Measurements from ENCODE around the gene GPR17. TPM values are rescaled to one million over a fixed set of nuclear protein-coding genes. Genes with fewer than 3 reads are reported as not detected.
A peak's percentile ranks its signal among the peaks of the same experiment; 100 is the strongest.

Gene GPR17, protein sequence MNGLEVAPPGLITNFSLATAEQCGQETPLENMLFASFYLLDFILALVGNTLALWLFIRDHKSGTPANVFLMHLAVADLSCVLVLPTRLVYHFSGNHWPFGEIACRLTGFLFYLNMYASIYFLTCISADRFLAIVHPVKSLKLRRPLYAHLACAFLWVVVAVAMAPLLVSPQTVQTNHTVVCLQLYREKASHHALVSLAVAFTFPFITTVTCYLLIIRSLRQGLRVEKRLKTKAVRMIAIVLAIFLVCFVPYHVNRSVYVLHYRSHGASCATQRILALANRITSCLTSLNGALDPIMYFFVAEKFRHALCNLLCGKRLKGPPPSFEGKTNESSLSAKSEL
- total RNA-seq, result not detected
- not detected for polyA plus RNA-seq

DNA sequence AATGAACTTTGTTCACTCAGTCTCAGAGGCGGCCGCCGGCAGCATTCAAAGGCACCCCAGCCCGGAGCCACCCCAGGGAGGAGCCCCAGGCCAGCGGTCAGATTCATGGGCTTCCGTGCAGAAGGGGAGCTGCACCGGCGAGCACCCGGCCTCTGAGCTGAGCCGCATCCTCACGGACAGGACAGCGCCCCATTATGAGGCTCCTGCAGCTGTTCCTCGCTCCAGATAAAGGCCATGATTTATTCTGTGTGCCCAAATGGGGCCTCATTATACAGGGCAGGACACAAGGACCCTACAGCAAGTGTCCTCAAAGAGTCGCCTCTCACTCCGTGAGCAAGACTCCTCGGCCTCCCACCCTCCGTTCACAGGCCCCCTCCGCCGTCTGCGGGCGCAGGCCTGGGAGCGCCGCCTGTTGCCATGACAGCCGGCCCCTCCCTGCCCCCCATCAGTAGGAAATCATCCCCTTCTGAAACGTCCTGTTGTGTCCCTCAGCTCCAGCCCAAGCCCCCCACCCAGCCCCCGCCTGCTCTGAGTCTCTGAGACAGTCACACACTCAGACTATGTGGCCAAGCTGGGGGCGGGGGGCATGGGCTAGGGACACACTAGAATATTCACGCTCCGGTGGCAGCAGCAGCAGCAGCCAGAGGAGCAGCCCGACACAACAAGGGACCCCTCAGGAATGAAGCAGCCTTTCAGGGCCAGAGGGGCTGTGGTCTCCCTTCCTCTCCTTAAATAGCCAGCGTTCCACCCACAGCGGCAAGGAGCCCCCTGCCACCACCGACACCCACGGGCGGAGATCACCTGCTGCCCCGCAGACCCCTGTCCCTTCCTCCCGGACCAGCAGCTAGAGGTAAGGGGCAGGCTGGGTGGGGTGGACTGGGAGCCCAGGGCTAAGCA is at the start of gene GPR17:
GPR17 (plus strand) TSS at position 759 of the 897 bp plus-strand sequence. CDS start 4,583 bp downstream, outside the sequence.
- Mint-ChIP-seq H3K9me3 (no peaks in the 10 kb centered on the region), H3K4me3 (no peak within 1 kb of the TSS), H3K27me3 (no peaks in the 10 kb centered on the region), H3K27ac (peak within 1 kb of the TSS in 4 of 7 donors; percentile 12 to 47 (median 43)), H3K4me1 (peaks cover 13 to 43% (median 26%) of the 10 kb centered on the region in 4 donors), H3K36me3 (no peaks in the 10 kb centered on the region)
- no peaks in the 10 kb centered on the region for H3K9me3 ChIP-seq (ENCODE audit: control insufficient read depth in 1 of 2, low read length in 2 of 2)
- ChIA-PET POLR2A (ENCODE audit: partially characterized antibody) (no interaction called here), CTCF (ENCODE audit: partially characterized antibody) (interaction anchor here (2.9 kb wide), 1 partner anchor 54 kb away, joined by 6 read pairs; no protein-coding TSS in a partner anchor)
- intact Hi-C loops (cut with micrococcal nuclease), result loop anchor here (10.0 kb wide), 1 partner anchor 301 kb away; no protein-coding TSS in a partner anchor
- no peak within 1 kb of the TSS for H3K27ac ChIP-seq (ENCODE audit: low read depth, low read length)
- peak in 1 of 5 donors; percentile 12 for DNase-seq
- H3K4me3 ChIP-seq (ENCODE audit: low read length in 2 of 2), result no peak within 1 kb of the TSS
- no peaks in the 10 kb centered on the region for H3K36me3 ChIP-seq (ENCODE audit: insufficient read depth, low read length)
- peaks cover 23% of the 10 kb centered on the region for H3K4me1 ChIP-seq (ENCODE audit: insufficient read depth, low read length)
- no peaks in the 10 kb centered on the region for H3K27me3 ChIP-seq (ENCODE audit: insufficient read depth, low read length)

DNA sequence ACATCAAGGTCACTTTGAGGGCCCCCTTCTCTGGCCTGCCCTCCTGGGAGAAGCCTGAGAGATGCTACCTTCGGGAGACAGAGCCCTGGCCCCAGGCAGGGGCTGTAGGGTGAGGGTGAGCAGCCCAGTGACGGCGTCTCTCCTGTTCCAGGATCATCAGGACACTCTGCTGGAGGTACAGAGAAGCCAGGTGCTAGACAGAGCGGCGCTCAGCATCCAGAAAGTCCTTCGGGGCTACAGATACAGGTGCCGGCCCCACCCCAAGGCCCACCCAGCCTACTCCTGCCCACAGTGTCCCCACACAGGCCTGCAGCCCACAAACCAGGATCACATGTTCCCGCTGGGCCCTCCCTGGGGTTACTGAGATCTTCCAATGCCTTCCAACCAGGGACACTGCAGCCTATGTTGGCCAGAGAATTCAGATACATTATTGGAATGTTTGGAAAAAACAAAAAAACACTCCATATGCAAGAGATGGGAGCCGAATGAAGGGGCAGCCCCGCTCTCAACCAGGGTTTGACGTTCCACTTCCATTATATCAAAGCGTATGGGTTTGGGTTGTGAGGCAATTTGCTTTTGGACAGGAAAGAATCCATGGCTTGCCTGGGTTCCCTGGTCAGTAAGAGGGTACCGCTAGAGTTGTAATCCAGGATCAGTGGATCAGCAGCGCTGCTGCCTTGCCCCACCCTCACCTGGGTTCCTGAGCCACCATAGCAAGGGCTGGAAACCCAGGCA is 49.5 kb upstream of the GPR17 start:
- intact Hi-C loops (cut with micrococcal nuclease), result no loop called here
- H3K4me3 Mint-ChIP-seq, result no peak overlapping the region
- CTCF ChIA-PET (ENCODE audit: partially characterized antibody), result no interaction called here

DNA sequence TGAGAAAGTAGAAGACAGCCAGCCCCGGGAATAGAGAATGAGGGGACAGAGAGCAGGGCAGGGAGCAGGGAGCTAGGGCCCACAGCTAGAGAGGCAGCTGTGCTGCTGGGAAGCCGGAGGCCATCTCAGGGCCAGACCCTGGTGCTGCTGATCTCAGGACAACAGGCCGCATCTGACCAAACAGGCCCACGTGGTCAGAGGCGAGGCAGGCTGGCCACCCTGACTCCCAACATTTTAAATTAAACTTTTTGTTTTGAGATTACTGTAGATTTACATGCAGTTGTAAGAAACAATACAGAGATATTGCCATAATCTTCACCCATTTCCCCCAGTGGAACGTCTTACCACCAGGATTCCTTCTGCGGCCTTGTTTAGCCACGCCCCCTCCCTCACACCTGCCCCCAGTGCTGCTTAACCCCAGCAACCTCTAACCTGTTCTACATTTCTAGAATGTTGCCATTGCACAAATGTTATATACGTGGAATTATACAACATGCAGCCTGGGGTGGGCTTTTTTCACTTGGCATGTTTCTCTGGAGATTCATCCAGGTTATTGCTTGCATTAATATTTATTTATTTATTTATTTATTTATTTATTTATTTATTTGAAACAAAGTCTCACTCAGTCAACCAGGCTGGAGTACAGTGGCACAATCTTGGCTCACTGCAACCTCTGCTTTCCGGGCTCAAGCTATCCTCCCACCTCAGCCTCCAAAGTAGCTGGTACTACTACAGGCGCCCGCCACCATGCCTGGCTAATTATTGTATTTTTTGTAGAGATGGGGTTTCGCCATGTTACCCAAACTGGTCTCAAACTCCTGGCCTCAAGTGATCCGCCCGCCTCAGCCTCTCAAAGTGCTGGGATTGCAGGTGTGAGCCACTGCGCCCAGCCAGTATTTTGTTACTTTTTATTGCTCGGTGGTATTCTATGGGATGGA is 48.6 kb upstream of the GPR17 start:
- Histone ChIP-seq H3K4me3 (ENCODE audit: low read length in 2 of 2) (no peak overlapping the region), H3K36me3 (ENCODE audit: insufficient read depth, low read length) (no peaks in the 10 kb centered on the region), H3K9me3 (ENCODE audit: control insufficient read depth in 1 of 2, low read length in 2 of 2) (no peaks in the 10 kb centered on the region), H3K27ac (ENCODE audit: low read depth, low read length) (no peak overlapping the region), H3K4me1 (ENCODE audit: insufficient read depth, low read length) (no peaks in the 10 kb centered on the region), H3K27me3 (ENCODE audit: insufficient read depth, low read length) (no peaks in the 10 kb centered on the region)
- H3K4me3 Mint-ChIP-seq, result no peak overlapping the region
- peak overlapping the region in 1 of 7 donors; percentile 51 for H3K27ac Mint-ChIP-seq
- intact Hi-C loops (cut with micrococcal nuclease), result no loop called here
- H3K27me3 Mint-ChIP-seq, result peaks cover 0 to 5% of the 10 kb centered on the region in 2 donors
- POLR2A ChIA-PET (ENCODE audit: partially characterized antibody), result no interaction called here
- H3K36me3 Mint-ChIP-seq, result no peaks in the 10 kb centered on the region
- H3K9me3 Mint-ChIP-seq, result no peaks in the 10 kb centered on the region
- H3K4me1 Mint-ChIP-seq, result peaks cover 0 to 10% (median 2%) of the 10 kb centered on the region in 4 donors
- CTCF ChIA-PET (ENCODE audit: partially characterized antibody), result no interaction called here
- no peak for DNase-seq

More for the DNA sequence above, 49.5 kb upstream of the GPR17 start:
- Histone ChIP-seq H3K4me1 (ENCODE audit: insufficient read depth, low read length) (no peaks in the 10 kb centered on the region), H3K27ac (ENCODE audit: low read depth, low read length) (no peak overlapping the region), H3K9me3 (ENCODE audit: control insufficient read depth in 1 of 2, low read length in 2 of 2) (no peaks in the 10 kb centered on the region), H3K36me3 (ENCODE audit: insufficient read depth, low read length) (no peaks in the 10 kb centered on the region), H3K27me3 (ENCODE audit: insufficient read depth, low read length) (no peaks in the 10 kb centered on the region), H3K4me3 (ENCODE audit: low read length in 2 of 2) (no peak overlapping the region)
- peaks cover 0 to 5% of the 10 kb centered on the region in 2 donors for H3K27me3 Mint-ChIP-seq
- no peaks in the 10 kb centered on the region for H3K9me3 Mint-ChIP-seq
- H3K36me3 Mint-ChIP-seq, result no peaks in the 10 kb centered on the region
- no peak for DNase-seq
- POLR2A ChIA-PET (ENCODE audit: partially characterized antibody), result no interaction called here
- H3K4me1 Mint-ChIP-seq, result peaks cover 0 to 10% (median 2%) of the 10 kb centered on the region in 4 donors
- peak overlapping the region in 1 of 7 donors; percentile 51 for H3K27ac Mint-ChIP-seq

DNA sequence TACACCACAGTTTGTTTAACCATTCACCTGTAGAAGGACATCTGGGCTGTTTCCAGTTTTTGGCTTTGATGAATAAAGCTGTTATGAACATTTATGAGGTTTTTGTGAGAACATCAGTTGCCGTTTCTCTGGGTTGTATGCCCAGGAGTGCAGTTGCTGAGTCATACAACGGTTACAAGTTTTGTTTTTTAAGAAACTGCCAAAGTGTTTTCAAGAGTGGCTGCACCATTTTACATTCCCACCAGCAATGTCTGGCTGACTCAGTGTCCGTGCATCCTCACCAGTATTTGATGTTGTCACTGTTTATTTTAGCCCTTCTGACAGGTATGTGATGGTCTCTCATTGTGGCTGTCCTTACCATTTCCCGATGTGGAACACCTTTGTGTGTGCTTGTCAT is 48.0 kb upstream of the GPR17 start:
- intact Hi-C loops (cut with micrococcal nuclease), result no loop called here
- Mint-ChIP-seq H3K27me3 (peaks cover under 1 to 5% of the 10 kb centered on the region in 2 donors), H3K27ac (no peak overlapping the region), H3K4me3 (no peak overlapping the region), H3K4me1 (peaks cover 0 to 10% (median 2%) of the 10 kb centered on the region in 4 donors), H3K36me3 (no peaks in the 10 kb centered on the region), H3K9me3 (peaks cover 0 to under 1% (median 0%) of the 10 kb centered on the region in 8 donors)
- Histone ChIP-seq H3K4me3 (ENCODE audit: low read length in 2 of 2) (no peak overlapping the region), H3K27ac (ENCODE audit: low read depth, low read length) (no peak overlapping the region), H3K36me3 (ENCODE audit: insufficient read depth, low read length) (no peaks in the 10 kb centered on the region), H3K27me3 (ENCODE audit: insufficient read depth, low read length) (no peaks in the 10 kb centered on the region), H3K4me1 (ENCODE audit: insufficient read depth, low read length) (no peaks in the 10 kb centered on the region), H3K9me3 (ENCODE audit: control insufficient read depth in 1 of 2, low read length in 2 of 2) (no peaks in the 10 kb centered on the region)
- POLR2A ChIA-PET (ENCODE audit: partially characterized antibody), result no interaction called here
- no peak for DNase-seq
- CTCF ChIA-PET (ENCODE audit: partially characterized antibody), result no interaction called here

DNA sequence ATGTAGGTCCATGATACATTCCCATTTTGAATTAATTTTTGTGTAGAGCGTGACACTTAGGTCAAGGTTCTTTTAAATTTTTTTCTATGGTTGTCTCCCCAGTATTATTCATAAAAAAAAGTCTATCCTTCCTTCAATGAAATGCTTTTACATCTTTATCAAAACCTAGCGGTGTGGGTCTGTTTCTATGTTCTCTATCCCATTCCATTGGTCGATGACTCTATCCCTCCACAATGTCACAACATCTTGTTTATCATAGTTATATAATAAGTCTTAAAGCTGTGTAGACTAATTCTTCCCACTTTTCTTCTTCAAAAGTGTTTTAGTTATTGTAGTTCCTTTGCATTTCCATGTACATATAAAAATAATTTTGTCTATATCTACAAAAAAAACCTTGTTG is 47.2 kb upstream of the GPR17 start:
- CTCF ChIA-PET (ENCODE audit: partially characterized antibody), result no interaction called here
- Histone ChIP-seq H3K27ac (ENCODE audit: low read depth, low read length) (no peak overlapping the region), H3K9me3 (ENCODE audit: control insufficient read depth in 1 of 2, low read length in 2 of 2) (no peaks in the 10 kb centered on the region), H3K4me3 (ENCODE audit: low read length in 2 of 2) (no peak overlapping the region), H3K36me3 (ENCODE audit: insufficient read depth, low read length) (no peaks in the 10 kb centered on the region), H3K4me1 (ENCODE audit: insufficient read depth, low read length) (no peaks in the 10 kb centered on the region), H3K27me3 (ENCODE audit: insufficient read depth, low read length) (no peaks in the 10 kb centered on the region)
- no peak for DNase-seq
- no peaks in the 10 kb centered on the region for H3K36me3 Mint-ChIP-seq
- intact Hi-C loops (cut with micrococcal nuclease), result no loop called here
- H3K4me3 Mint-ChIP-seq, result no peak overlapping the region
- peaks cover 0 to 10% (median 2%) of the 10 kb centered on the region in 4 donors for H3K4me1 Mint-ChIP-seq
- POLR2A ChIA-PET (ENCODE audit: partially characterized antibody), result interaction anchor here (0.6 kb wide), 1 partner anchor 39 kb away, joined by 3 read pairs; no protein-coding TSS in a partner anchor
- no peak overlapping the region for H3K27ac Mint-ChIP-seq
- H3K27me3 Mint-ChIP-seq, result peaks cover 1 to 5% of the 10 kb centered on the region in 2 donors
- H3K9me3 Mint-ChIP-seq, result peaks cover 0 to 4% (median 0%) of the 10 kb centered on the region in 8 donors

DNA sequence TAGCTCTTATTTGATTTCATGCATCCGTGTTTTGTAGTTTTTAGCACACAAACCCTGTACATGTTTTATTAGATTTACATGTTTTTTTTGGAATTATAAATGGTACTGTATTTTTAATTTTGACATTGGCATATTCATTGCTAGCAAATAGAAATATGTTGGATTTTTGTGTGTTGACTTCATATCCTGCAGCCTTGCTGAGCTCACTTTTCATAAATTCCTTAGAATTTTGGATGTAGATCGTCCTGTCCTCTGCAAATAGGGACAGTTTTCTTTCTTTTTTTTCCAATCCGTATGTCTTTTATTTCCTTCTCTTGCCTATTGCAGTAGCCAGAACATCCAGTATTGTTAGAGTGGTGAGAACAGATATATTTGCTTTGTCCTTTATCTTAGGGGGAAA is 46.7 kb upstream of the GPR17 start:
- ChIA-PET CTCF (ENCODE audit: partially characterized antibody) (interaction anchor here (1.0 kb wide), 1 partner anchor 8 kb away, joined by 3 read pairs; no protein-coding TSS in a partner anchor), POLR2A (ENCODE audit: partially characterized antibody) (interaction anchor here (0.6 to 0.7 kb wide), 2 partner anchors 8 to 39 kb away, joined by 3 read pairs; no protein-coding TSS in a partner anchor)
- H3K9me3 ChIP-seq (ENCODE audit: control insufficient read depth in 1 of 2, low read length in 2 of 2), result no peaks in the 10 kb centered on the region
- no peak overlapping the region for H3K4me3 ChIP-seq (ENCODE audit: low read length in 2 of 2)
- no peak overlapping the region for H3K27ac Mint-ChIP-seq
- no peaks in the 10 kb centered on the region for H3K4me1 ChIP-seq (ENCODE audit: insufficient read depth, low read length)
- H3K27ac ChIP-seq (ENCODE audit: low read depth, low read length), result no peak overlapping the region
- H3K27me3 Mint-ChIP-seq, result peaks cover 1 to 5% of the 10 kb centered on the region in 2 donors
- no peak overlapping the region for H3K4me3 Mint-ChIP-seq
- H3K36me3 Mint-ChIP-seq, result no peaks in the 10 kb centered on the region
- peaks cover 0 to 4% (median 0%) of the 10 kb centered on the region in 8 donors for H3K9me3 Mint-ChIP-seq
- H3K4me1 Mint-ChIP-seq, result peaks cover 0 to 9% (median 2%) of the 10 kb centered on the region in 4 donors
- intact Hi-C loops (cut with micrococcal nuclease), result no loop called here
- no peaks in the 10 kb centered on the region for H3K27me3 ChIP-seq (ENCODE audit: insufficient read depth, low read length)
- no peak for DNase-seq
- no peaks in the 10 kb centered on the region for H3K36me3 ChIP-seq (ENCODE audit: insufficient read depth, low read length)

Data from CD4-positive, alpha-beta memory T cell (primary cell).